HepG2 (cell line): ENCODE measurements around the gene SERTAD1. TPM values are rescaled to one million over a fixed set of nuclear protein-coding genes. Genes with fewer than 3 reads are reported as not detected.
A peak's percentile ranks its signal among the peaks of the same experiment; 100 is the strongest.

Source experiments
- BORCS8-MEF2B ChIP-seq: sonication (generic); formaldehyde crosslinking; IDR thresholded peaks from 2 replicates; pipeline ENCODE4 v1.8.0; 2022; ENCODE audit warnings: mild to moderate bottlenecking, missing genetic modification reagents
- EED ChIP-seq: sonication (generic); formaldehyde crosslinking; IDR thresholded peaks from 2 replicates; pipeline ENCODE4 v1.5.0; 2020; ENCODE audit warnings: mild to moderate bottlenecking, missing genetic modification reagents
- ELF1 ChIP-seq: sonication (generic); formaldehyde crosslinking; IDR thresholded peaks from 2 replicates; pipeline ENCODE4 v1.4.0; 2020; ENCODE audit warnings: missing genetic modification reagents
- ETS1 ChIP-seq: sonication (generic); formaldehyde crosslinking; IDR thresholded peaks from 2 replicates; pipeline ENCODE4 v1.4.0; 2020; ENCODE audit warnings: missing genetic modification reagents
- GRHL1 ChIP-seq: sonication (generic); formaldehyde crosslinking; conservative IDR thresholded peaks from 2 replicates; pipeline ENCODE4 v1.8.0; 2022; ENCODE audit warnings: missing genetic modification reagents
- GTF2F1 ChIP-seq: fragments of 150-350 bp; IDR thresholded peaks from 2 replicates; pipeline ENCODE4 v1.6.1; 2014; ENCODE audit warnings: low read length
- HIVEP1 ChIP-seq: sonication (generic); formaldehyde crosslinking; IDR thresholded peaks from 2 replicates; pipeline ENCODE4 v1.4.0; 2020; ENCODE audit warnings: mild to moderate bottlenecking, missing genetic modification reagents
- HMG20B ChIP-seq: conservative IDR thresholded peaks from 2 replicates; pipeline ENCODE4 v1.6.1; 2016; ENCODE audit warnings: missing genetic modification reagents, missing compliant biosample characterization
- HNF4G ChIP-seq, 2 experiments: sonication (generic) in 1 of 2; formaldehyde crosslinking in 1 of 2; IDR thresholded peaks; 2 replicates each; pipeline versions ENCODE4 v1.4.0 to v1.6.1; 2011 to 2020; ENCODE audit warnings: borderline replicate concordance in 2 of 2, low read depth in 2 of 2, mild to moderate bottlenecking in 2 of 2, low read length in 1 of 2, missing genetic modification reagents in 1 of 2, moderate library complexity in 1 of 2
- MED1 ChIP-seq: sonication (generic); formaldehyde crosslinking; IDR thresholded peaks from 2 replicates; pipeline ENCODE4 v1.4.0; 2020; ENCODE audit warnings: missing genetic modification reagents
- NAIF1 ChIP-seq: sonication (generic); formaldehyde crosslinking; IDR thresholded peaks from 2 replicates; pipeline ENCODE4 v1.5.0; 2020; ENCODE audit warnings: mild to moderate bottlenecking, missing genetic modification reagents, borderline replicate concordance
- NFATC3 ChIP-seq: sonication (generic); formaldehyde crosslinking; IDR thresholded peaks from 2 replicates; pipeline ENCODE4 v1.5.1; 2020; ENCODE audit warnings: mild to moderate bottlenecking, missing genetic modification reagents
- NR2C2 ChIP-seq: sonication (generic); formaldehyde crosslinking; IDR thresholded peaks from 2 replicates; pipeline ENCODE4 v1.4.0; 2020; ENCODE audit warnings: missing genetic modification reagents, mild to moderate bottlenecking, moderate library complexity, borderline replicate concordance
- POLR2A ChIP-seq, 2 experiments: IDR thresholded peaks; 2 replicates each; pipeline ENCODE4 v1.6.1; 2011; ENCODE audit warnings: low read depth in 2 of 2, low read length in 2 of 2, mild to moderate bottlenecking in 1 of 2, moderate library complexity in 1 of 2; ENCODE audit not compliant: insufficient read depth in 1 of 2
- RORA ChIP-seq: sonication (generic); formaldehyde crosslinking; IDR thresholded peaks from 2 replicates; pipeline ENCODE4 v1.5.0; 2020; ENCODE audit warnings: mild to moderate bottlenecking, missing genetic modification reagents, moderate library complexity
- SMAD9 ChIP-seq: sonication (generic); formaldehyde crosslinking; IDR thresholded peaks from 2 replicates; pipeline ENCODE4 v1.5.1; 2020; ENCODE audit warnings: mild to moderate bottlenecking, missing genetic modification reagents
- SRSF9 ChIP-seq: fragments of 200-400 bp; formaldehyde crosslinking; IDR thresholded peaks from 2 replicates; pipeline ENCODE4 v1.6.1; 2018; ENCODE audit warnings: borderline replicate concordance, mild to moderate bottlenecking, low read depth, low read length; ENCODE audit not compliant: insufficient read depth, poor library complexity, severe bottlenecking
- TAF15 ChIP-seq: fragments of 200-400 bp; formaldehyde crosslinking; IDR thresholded peaks from one replicate; pipeline ENCODE4 v1.6.1; 2018; ENCODE audit warnings: mild to moderate bottlenecking, low read depth, low read length; ENCODE audit not compliant: poor library complexity, severe bottlenecking
- THAP11 ChIP-seq: IDR thresholded peaks from 2 replicates; pipeline ENCODE4 v1.6.1; 2016; ENCODE audit warnings: missing biosample characterization, missing genetic modification reagents
- TIGD3 ChIP-seq: sonication (generic); formaldehyde crosslinking; IDR thresholded peaks from 2 replicates; pipeline ENCODE4 v1.5.1; 2020; ENCODE audit warnings: mild to moderate bottlenecking, missing genetic modification reagents, borderline replicate concordance
- ZBTB26 ChIP-seq: IDR thresholded peaks from 2 replicates; pipeline ENCODE4 v1.6.1; 2016; ENCODE audit warnings: missing compliant biosample characterization, missing genetic modification reagents, borderline replicate concordance
- ZKSCAN8 ChIP-seq: IDR thresholded peaks from 2 replicates; pipeline ENCODE4 v1.6.1; 2016; ENCODE audit warnings: borderline replicate concordance, missing genetic modification reagents, missing compliant biosample characterization
- ZMAT5 ChIP-seq: sonication (generic); formaldehyde crosslinking; IDR thresholded peaks from 2 replicates; pipeline ENCODE4 v1.5.0; 2020; ENCODE audit warnings: mild to moderate bottlenecking, low read depth, missing genetic modification reagents, borderline replicate concordance
- ZNF550 ChIP-seq: sonication (generic); formaldehyde crosslinking; IDR thresholded peaks from 2 replicates; pipeline ENCODE4 v1.4.0; 2020; ENCODE audit warnings: mild to moderate bottlenecking, missing genetic modification reagents, borderline replicate concordance
- polyA plus RNA-seq, 8 experiments: library from polyadenylated mRNA; depleted of rRNA in 3 of 8; stranded (reverse) in 7 of 8; unstranded in 1 of 8; fragments of >200 nt; fragmentation: Illumina TruSeq in 4 of 8; extraction: Trizol in 4 of 8; gene quantifications; 2 replicates each; pipeline versions ENCODE4 v1.2.1 to v1.2.3, GENCODE V29; 2011 to 2016; ENCODE audit warnings: low read depth in 4 of 8, missing spikeins in 1 of 8, mixed read lengths in 1 of 8; ENCODE audit not compliant: insufficient read depth in 1 of 8
- total RNA-seq, 5 experiments: library from RNA; depleted of rRNA; stranded (reverse); fragments of >200 nt; fragmentation: Illumina TruSeq; extraction: Trizol; gene quantifications; 2 replicates each; pipeline ENCODE4 v1.2.3, GENCODE V29; 2016; ENCODE audit warnings: low read depth in 1 of 5

SERTAD1 gene
- total and polyA plus RNA-seq, 2 of the 13 experiments (the other 11 are each of a cell fraction or from before 2014, with no cell fraction given): 4.3 to 4.5 TPM

- TF ChIP-seq HNF4G (IDR thresholded peaks at IDR 0.05; ENCODE audit: borderline replicate concordance, low read depth, low read length) (no peak), HNF4G (CRISPR knock-in tag; IDR thresholded peaks at IDR 0.05; ENCODE audit: borderline replicate concordance, low read depth) (no peak), EED (CRISPR knock-in tag) (no peak), ETS1 (CRISPR knock-in tag) (no peak), TAF15 (no peak), POLR2A (IDR thresholded peaks at IDR 0.05; ENCODE audit: insufficient read depth in 1 of 2, low read depth in 2 of 2, low read length in 2 of 2) (peak; percentile 59 to 81), MED1 (no peak), SMAD9 (CRISPR knock-in tag) (no peak), RORA (CRISPR knock-in tag) (no peak), ZBTB26 (CRISPR knock-in tag) (no peak), ELF1 (CRISPR knock-in tag) (0 out of 2 replicates have a peak, but pooled peaks have one; percentile 8), ZNF550 (CRISPR knock-in tag) (no peak), GTF2F1 (no peak), ZKSCAN8 (CRISPR knock-in tag) (no peak), ZMAT5 (CRISPR knock-in tag) (no peak), NFATC3 (CRISPR knock-in tag) (no peak), HIVEP1 (no peak), NAIF1 (CRISPR knock-in tag) (no peak), SRSF9 (no peak), BORCS8-MEF2B (peak; percentile 32), THAP11 (CRISPR knock-in tag) (peak; percentile 58; the same call in 1 of the 2 replicates), TIGD3 (CRISPR knock-in tag) (no peak), NR2C2 (CRISPR knock-in tag) (no peak), HMG20B (CRISPR knock-in tag) (0 out of 2 replicates have a peak, but pooled peaks have one; percentile 41), GRHL1 (CRISPR knock-in tag) (no peak)
Measured at GRCh38 chr19:40433391-40434216, 7.8 kb upstream of the SERTAD1 start (continued).
